Limb (tissue), 2 donors: ENCODE data around the gene PHF3.
A peak's percentile ranks its signal among the peaks of the same experiment; 100 is the strongest.
"Not testable (repeated sequence)": the region's sequence is repeated elsewhere in the genome, so short reads cannot be mapped to it uniquely, and the experiment has no call there.

ENCODE experiments used
- DNase-seq, 2 donors: peaks; one replicate each; pipeline ENCODE4 v3.0.0-alpha.2; 2016; ENCODE audit errors: extremely low spot score in 2 of 2

PHF3 gene

DNA sequence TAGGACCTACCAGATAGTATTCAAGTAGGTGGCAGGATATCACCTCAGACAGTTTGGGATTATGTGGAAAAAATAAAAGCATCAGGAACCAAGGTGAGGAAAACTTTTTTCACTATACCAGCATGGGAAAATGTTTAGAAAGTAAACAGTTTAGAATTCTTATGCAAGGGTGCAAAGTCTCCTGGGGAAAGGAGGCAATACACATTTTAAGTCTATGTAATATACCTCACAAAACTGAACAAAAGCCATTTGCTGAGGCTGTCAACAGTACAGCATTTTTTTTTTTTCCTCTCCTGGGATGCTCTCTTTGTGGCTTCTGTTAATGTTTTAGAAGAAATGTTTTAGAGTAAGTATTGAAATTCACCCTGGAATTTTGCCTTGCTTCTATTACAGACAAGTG, 73.5 kb downstream of the PHF3 start:
- DNase-seq: no peak

DNA sequence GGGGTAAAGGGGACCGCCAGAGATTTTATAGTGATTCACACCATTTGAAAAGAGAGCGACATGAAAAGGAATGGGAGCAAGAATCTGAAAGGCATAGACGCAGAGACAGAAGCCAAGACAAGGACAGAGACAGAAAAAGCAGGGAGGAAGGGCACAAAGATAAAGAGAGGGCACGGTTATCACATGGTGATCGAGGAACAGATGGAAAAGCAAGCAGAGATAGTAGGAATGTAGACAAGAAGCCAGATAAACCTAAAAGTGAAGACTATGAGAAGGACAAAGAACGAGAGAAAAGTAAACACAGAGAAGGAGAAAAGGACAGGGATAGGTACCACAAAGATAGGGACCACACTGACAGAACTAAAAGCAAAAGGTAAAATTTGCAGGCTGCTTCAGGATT, 77.7 kb downstream of the PHF3 start:
- no peak for DNase-seq

DNA sequence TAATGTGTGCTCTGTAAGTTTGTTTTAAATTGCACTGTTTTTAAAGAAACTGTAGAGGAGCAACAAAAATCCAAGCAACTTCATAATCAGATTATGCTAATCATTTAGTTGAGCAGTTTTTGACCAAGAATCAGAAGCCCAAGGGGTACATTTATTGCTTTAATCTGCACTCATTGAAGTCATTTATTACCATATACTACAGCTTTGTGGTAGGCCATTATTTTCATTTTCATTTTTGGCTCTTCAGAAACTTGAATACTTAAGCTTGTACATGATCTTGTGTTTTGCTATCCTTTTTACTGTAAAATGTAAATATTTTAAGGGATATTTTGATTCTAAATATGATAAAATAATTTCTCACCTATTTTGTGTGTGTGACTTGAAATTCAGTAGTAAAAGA, 78.5 kb downstream of the PHF3 start:
- DNase-seq: no peak

DNA sequence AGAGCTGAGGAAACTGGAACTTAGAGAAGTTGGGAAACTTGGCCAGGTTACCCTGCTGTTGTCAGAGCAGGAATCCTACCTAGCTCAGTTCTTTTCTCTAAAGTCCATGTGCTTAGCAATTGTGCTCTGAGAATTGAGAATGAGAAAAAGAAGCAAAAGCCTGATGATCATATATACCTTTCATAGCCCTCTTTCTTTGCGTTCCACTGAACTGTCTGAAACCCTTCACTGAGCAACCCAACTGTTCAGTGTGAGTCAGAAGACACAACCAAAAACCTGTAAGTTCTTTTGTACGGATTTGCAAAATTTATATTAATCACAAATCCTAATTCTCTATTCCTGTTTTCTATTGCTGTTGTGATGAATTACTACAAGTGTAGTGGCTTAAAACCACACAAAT, 80.6 kb downstream of the PHF3 start:
- no peak for DNase-seq

DNA sequence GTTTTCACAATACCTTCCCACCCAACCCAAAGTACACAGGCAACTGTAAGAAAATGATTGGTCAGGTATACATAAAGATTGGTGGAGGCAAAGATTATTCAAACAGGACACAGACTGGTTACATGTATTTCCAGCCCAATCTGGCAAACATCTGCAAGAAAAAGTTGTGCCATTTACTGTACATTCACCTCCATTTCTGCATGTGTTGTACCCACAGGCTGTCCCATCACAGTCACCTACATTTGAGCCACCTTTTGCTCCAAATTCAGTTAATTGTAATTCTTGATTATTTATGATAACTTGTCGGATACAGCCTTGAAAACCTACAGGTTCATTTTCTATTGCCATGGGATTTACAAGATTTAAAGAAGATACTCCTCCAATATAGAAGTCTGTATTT, 85.6 kb downstream of the PHF3 start:
- no peak for DNase-seq

DNA sequence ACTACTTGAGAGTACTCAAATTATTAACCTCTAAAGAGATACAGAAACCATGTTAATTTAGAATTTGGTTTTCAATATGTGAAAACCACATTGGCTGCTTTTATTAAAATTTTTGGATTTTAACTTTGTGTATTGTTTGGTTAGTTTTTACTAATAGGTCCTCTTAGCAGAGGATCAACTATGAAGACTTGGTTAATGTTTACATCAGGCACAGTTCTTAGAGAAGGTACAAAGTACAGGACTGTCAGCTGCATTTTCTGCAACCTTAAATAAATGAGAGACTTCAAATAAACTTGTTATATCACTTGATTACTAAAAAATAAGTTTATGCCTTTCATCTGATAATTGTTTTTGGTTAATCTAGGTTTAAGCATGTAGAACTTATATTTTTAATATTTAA, 89.1 kb downstream of the PHF3 start:
- no peak for DNase-seq

DNA sequence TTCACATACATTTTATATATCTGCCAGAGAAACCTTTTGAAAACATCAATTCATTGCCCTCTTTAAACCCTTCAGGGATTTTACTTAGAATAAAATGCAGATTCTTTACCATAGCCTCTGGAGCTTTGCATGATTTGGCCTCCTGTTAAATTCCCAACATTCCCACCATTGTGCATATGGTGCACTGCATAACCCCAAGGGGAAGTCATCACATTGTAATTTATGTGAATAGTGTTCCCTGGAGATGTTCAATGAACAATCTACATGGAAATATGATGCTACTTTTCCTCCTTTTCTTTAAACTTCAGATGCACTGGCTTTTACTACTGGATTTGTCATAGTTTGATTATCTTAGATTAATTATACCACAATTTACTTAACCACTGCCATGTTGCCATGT, 94.7 kb downstream of the PHF3 start:
- no peak for DNase-seq

DNA sequence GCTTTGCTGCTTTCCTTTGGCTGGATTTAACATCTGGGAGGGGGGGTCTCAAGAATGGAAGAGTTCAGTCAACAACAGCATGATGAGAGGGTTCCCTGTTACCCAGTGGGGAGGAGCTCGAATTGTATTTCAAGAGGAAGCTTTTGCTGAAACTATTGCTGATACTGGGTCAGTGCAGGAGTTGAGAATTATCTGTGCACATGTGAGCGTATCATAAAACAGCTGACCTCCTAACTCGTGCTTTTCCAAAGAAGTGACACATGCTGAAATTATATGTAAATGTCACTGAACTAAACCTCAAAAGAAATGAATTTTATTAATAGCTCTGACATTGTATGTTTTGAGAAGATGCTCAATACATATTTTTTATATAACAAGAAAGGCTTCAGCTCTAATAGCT, 96.3 kb downstream of the PHF3 start:
- no peak for DNase-seq

DNA sequence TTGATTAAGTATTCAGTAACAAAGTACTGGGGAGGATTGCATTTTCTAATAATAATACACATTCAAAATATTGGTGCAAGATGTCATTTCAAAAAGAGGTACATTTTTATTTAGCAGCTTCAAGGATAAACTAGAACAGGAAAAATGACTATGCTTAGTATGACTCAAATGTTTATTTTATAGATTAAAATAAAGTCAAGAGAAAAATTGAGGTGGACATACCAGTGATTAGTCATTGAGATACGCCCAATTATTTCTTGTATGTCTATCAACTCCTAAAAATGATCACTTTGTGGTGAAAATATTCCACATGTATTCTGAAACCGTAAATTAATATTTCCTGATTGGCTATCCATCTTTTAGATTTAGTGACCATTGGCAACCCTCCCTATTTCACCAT, 96.7 kb downstream of the PHF3 start:
- no peak for DNase-seq

DNA sequence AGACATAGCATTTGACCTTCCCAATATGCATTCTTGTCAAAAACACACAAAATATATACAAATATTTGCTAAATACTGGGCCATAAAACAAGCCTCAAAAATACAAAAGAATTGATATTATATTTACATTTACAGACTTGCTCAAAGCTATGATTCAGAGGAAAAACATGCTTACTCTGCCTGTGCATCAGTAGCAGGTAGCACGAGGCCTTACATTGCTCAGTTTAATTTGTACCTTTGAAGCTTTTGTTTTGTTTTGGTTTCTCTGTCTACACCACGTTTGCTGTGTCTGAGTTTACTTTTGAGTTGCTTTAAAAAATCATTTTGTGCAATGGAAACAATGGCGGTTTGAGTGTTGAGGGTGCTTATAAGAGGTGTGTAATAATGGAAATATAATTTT, 99.3 kb downstream of the PHF3 start:
- DNase-seq: no peak

DNA sequence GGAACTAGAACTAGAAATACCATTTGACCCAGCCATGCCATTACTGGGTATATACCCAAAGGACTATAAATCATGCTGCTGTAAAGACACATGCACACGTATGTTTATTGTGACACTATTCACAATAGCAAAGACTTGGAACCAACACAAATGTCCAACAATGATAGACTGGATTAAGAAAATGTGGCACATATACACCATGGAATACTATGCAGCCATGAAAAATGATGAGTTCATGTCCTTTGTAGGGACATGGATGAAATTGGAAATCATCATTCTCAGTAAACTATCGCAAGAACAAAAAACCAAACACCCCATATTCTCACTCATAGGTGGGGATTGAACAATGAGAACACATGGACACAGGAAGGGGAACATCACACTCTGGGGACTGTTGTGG, 102.6 kb downstream of the PHF3 start:
- not testable (repeated sequence) for DNase-seq

DNA sequence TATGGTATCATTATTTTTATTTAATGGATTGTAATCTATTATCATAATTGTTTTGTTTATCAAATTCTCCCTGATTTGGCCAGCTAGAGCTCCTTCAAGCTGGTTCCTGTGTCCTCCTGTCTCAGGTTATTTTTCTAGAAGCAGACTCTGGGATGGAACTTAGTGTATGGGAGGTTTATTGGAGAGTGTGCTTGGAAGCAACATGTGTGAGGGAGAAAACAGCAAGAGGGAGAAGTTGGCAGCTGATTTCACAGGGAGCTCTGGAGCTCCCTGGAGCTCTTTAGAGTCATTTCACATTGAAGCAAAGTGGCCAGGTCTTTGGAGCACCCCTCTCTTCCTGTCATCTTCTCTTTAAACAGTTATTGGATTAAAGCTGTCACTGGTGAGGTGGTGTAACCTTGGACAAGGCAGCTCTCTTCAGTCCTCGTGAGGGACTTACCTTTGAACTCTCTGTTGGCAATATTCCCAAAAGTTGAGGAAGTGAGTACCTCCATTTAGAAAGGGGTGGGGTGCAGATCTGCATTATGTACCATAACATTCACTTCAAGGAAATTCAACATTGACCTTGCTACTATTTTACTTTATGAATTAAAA, 103.6 kb downstream of the PHF3 start:
- no peak for DNase-seq

DNA sequence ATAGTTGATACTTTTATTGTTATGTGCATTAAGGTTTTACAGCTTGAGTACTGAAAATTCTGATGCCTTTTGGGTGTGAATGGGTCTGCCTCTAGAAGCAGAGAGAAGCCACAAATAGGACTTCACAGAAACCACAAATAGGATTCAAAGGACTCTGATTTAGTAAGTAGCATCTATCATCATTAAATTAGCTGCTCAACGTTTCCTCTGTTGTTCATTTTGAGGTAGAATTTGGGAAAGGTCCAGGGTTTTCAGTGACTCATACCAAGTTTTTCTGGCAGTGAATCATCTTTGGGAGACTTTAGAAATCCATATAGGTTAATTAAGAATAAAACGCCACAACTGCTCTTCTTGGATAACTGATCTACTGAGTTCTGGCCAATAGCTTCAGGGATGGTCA, 105.1 kb downstream of the PHF3 start:
- no peak for DNase-seq

DNA sequence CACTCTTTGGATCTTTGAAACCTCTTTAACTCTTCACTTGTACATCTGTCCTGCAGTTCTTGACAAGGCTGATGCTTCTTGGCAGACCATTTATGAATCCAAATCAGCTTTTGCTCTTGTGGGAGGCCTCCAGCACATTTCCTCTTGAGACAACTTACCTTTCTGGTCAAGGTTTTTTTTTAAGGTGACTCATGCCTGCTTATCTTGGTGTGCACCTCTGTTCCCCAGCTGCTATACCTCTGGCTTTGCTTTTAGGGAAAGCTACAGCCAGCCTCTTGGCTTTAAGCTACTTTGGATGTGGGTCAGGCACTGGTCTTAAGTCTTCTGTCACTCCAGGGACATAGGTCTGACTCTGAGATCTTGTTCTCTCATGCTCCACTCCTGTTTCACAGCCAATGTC, 106.5 kb downstream of the PHF3 start:
- DNase-seq: no peak

DNA sequence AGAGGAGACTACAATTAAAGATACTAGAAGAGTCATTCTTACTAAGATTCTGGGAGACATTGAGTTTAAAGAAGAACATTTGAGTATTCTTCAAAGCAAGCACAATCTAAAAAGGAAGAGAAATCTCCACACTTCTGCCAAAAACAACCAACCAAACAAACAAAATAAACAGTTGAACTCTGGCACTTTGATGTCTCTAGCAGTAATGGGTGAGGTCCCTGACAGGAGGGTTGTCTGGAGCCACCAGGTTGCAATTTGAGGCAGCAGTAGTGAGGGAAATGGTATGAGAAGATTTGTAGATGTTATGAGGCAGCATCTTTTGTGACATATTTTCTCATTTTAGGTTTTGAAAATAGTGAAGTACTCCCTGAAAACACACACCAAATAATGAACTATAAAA, 108.1 kb downstream of the PHF3 start:
- no peak for DNase-seq

DNA sequence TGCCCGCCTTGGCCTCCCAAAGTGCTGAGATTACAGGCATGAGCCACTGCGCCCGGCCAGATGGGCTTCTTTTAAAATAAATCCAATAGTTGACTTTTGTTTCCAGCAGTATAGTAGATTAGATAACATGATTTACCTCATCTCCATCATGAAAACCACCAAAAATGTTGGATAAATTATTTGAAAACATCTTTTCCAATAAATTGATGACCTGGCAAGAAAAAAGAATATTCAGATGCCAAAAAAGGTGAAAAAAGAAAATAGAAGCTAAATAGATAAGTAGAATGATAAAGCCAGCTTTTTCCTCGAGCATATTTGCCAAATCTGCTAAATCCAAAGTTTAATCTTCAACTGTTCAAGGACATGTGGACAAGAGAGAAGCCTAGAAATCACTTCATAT, 109.2 kb downstream of the PHF3 start:
- no peak for DNase-seq

DNA sequence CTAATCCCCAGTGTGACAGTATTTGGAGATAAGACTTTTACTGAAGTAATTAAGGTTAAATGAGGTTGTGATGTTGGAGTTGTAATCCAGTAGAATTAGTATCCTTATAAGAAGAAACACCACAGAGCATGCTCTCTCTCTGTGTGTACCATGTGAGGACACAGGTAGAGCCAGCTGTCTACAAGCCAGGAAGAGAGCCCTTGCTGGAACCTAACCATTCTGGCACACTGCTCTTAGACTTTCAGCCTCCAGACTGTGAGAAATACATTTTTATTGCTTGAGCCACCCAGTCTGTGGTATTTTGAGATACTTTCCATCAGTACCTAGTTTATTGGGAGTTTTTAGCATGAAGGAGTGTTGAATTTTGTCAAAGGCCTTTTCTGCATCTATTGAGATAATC, 110.2 kb downstream of the PHF3 start:
- no peak for DNase-seq

DNA sequence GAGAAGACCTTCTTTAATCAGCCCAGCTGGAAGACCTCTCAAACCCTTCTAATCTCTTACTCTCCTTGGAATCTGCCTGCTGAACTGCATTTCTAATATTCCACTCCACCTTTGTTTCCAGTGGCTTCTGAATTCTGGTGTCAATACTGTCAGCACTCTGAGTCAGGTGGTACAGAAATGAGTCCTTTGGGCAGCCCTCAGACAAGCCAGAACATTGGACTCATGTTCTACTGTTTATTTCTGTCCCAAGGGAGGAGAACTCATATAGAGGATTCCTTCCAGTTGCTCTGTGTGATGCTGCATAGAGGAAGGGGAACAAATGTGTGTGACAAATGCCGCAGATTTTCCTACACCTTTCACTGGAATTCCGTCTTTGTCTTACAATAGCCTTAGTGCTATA, 114.8 kb downstream of the PHF3 start:
- DNase-seq: no peak

DNA sequence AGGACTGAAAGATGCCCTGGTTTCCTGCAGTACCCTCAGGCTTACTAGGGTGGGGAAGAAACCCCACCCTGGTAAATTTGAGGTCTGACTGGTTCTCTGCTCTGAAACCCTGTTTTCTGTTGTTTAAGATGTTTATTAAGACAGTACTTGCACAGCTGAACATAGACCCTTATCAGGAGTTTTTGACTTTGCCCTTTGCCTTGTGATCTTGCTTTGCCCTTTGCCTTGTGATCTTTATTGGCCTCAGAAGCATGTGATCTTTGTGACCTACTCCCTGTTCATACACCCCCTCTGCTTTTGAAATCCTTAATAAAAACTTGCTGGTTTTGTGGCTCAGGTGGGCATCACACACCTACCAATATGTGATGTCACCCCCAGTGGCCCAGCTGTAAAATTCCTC, 121.7 kb downstream of the PHF3 start:
- not testable (repeated sequence) for DNase-seq

DNA sequence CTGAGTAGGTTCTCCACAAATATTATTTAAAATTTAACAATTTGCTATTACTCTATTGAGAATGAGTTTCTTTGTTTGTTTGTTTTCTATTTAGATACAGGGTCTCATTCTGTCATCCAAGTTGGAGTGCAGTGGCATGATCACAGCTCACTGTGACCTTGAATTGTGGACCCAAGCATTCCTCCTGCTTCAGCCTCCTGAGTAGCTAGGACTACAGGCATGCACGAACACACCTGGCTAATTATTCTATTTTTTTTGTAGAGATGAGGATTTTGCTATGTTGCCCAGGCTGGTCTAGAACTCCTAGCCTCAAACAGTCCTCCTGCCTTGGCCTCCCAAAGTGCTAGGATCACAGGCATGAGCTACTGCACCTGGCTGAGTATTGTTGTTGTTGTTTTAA, 122.2 kb downstream of the PHF3 start:
- DNase-seq: no peak

DNA sequence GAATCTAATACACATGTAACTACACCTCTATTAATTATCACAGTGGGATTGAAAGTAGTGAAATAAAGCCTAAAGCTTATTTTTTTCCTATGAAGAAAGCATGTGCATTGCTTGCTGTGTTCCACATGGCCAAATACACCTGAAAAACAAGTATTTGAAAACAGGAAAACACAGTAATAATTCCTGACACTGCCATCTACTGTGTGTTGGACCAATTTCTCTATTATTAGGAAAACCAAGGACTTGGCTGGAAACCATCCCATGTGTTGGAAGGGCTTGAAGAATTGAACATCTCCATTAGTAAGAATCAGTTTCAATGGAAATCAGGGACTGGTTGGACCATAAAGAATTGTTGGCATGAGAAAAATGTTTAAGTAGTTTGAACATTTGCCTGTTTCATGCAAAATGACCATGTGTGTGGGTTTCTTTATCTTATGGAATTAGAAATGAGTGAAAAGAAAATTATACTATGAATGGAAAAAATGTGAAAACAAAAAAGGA, 124.1 kb downstream of the PHF3 start:
- DNase-seq: no peak

DNA sequence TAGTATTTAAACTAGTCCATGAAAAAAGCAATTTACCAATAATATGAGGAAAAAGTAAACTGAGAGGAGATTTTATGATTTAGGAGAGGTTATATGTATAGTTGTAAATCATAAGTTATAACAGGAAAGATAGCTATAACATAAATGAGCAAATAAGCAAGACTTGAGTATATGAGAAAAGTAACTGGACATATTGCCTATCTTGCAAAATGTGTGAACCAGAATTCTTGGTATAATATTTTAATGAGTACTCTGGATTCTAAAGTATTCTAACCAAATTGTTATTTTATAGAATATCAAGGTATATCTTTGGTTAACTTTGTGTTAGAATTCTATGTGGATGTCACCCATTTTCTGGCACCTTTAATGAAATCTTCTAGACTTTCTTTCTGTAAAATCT, 124.6 kb downstream of the PHF3 start:
- DNase-seq: no peak

DNA sequence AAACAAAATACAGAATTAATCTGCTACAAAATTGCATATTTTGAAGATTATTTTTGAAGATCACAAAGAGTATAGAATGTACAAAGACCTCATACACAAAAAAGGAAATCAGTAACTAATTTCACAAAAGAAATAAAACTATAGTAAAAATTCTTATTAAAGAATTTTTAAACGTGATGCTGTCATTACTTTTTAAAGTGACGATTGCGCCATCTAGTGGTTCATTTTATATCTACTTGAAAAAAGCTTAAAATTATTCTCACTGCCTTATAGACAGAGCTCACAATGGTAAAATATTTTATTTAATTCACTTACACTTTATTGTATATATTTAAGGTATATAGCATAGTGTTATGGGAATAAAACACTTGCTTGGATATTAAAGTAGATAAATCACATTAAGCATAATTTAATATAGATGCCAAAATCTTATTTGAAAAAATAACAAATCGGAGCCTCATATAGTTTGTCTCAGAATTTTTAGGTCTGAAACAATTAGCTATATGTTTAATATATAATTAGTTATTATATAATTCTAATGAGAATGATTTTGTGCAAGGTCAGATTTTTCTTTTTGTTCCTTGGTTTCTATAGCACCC, 128.8 kb downstream of the PHF3 start:
- DNase-seq: peak in 1 of 2 donors; percentile 79
